Activated CD4-positive, alpha-beta T cell treated with anti-CD3 and anti-CD28 coated beads, Interleukin-2, amount 50 U/mL, for 48 hours (primary cell): Measurements from ENCODE around the gene PKN2.
"Not testable (repeated sequence)": the region's sequence is repeated elsewhere in the genome, so short reads cannot be mapped to it uniquely, and the experiment has no call there.

Source experiments
- DNase-seq, 2 experiments: peaks; one replicate each; pipeline ENCODE4 v3.0.0-alpha.2; 2020

PKN2 gene

DNA sequence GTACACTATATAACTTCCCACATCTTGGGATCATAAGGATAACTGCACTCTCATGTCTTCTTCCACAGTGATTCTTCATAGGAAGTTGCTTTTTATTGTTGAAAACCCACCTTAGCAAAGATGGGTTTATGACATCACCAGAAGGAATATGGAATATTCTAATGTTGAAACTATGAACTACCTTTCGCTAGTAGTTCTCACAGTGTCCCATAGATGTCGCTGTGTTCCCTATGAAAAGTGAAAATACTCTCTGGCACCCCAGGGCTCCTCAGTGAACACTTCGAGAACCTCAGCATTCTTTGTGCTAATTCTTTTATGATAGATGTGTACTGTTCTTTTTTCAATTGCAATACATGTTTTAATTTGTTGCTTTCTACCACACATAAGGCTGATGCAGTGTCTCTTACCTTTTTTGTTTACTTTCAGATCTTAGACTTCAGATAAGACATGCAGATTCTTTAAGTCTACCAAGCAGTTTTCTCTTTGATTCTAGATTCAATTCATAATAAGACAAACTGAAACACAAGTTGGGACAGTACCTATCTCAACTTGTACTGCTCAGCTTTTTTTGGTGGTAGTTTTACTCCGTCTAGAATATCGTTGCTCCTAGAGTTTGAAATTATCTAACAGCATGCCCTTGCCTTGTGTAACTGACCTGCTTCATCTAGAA, 116.4 kb downstream of the PKN2 start:
- peak; percentile 32 to 49 for DNase-seq

DNA sequence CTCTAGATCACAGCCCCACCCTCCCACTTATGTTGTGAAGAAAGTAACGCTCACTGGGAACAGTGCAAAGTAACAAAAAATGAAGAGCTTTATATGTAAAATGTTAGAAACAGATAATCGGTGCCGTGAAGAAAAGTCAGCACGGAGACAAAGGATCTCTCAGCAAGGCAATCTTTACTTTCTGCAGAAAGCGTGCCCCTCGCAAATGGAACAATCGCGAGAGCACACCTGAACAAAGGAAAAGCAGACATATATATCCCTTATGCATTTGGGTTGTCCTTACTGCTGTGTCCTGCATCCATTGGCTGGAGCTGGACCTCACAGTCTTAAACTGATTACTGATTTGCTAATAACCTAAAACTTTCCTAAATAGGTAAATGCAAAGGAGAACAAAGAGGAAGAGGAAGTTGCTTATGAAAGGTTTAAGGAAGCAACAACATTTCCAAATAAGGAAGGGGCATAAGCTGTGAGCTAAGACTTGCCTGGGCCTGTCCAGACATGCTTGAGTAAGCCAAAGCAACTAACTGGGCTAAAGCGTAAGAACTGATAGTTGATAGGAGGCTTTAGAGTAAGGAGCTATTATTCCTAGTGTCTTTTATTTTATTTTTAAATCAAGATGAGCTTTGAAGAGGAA, 117.6 kb downstream of the PKN2 start:
- no peak for DNase-seq

DNA sequence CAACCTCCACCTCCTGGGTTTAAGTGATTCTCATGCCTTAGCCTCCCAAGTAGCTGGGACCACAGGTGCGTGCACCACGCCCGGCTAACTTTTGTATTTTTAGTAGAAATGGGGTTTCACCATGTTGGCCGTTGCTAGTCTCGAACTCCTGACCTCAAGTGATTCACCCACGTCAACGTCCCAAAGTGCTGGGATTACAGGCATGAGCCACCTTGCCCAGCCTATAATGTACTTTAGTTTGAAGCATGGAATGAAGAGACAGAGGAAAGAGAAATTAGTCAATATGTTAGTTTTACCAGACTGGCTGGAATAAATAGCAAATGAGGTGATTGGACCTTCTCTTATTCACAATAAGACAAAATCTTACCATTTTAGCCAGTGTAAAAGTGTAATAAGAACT, 118.3 kb downstream of the PKN2 start:
- DNase-seq = no peak

DNA sequence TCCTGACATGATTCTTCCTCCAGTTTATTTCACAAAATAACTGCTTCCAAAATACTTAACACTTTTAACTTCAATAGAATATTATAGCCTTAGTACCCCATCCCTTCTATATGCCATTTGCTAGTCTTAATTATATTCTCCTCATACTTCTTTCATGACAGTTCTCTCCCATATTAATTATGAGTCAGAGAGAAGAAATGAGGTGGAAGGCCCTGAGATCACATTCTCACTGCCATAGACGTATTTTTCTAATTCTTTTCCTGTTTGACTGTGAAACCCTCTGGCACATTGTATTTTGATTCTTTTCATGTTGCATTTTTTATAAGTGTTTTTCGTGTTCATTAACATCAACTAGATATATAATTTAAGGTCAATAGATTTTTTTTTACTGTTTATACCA, 118.9 kb downstream of the PKN2 start:
- DNase-seq = no peak

DNA sequence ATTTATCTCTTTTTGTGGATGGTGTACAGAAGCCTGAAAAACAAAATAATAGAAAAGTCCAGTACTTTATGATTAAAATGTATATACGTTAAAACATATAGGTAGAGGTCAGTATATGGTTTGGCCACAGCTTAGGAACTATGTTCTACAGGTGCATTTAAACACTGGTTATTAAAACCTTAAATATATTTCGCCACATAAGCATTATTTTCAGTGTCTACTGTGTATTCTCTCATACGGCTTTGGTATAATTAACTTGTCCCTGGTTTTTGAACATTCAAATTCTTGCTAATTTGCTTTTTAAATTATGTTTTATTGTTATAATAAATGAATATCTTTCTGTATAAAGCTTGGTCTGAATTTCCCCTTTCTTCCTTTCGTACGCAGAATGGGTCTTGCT, 119.4 kb downstream of the PKN2 start:
- DNase-seq = no peak

DNA sequence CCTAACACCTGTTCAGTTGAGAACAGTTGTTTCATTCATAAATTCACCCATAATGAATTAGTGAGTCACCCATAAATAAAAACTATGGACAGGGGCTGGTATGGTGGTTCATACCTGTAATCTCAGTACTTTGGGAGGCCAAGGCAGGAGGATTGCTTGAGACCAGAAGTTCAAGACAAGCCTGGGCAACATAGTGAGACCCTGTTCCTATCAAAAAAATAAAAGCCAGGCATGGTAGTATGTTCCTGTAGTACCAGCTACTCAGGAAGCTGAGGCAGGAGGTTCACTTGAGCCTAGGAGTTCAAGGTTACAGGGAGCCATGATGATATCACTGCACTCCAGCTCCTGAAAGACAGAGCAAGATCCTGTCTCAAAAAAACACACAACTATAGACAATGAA, 128.3 kb downstream of the PKN2 start:
- DNase-seq = no peak

DNA sequence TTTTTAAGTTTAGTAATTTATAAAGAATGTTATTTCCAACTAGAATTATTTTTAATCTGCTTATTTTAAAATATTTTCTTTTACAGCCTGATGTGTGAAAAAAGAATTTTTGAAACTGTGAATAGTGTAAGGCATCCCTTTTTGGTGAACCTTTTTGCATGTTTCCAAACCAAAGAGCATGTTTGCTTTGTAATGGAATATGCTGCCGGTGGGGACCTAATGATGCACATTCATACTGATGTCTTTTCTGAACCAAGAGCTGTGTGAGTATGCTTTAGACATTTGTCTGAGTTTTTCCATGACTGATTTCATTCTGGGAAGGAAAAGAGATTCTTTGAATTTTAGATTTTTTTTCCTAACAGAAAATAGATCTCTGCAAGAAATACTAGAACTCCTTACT, 129.4 kb downstream of the PKN2 start:
- DNase-seq = no peak

DNA sequence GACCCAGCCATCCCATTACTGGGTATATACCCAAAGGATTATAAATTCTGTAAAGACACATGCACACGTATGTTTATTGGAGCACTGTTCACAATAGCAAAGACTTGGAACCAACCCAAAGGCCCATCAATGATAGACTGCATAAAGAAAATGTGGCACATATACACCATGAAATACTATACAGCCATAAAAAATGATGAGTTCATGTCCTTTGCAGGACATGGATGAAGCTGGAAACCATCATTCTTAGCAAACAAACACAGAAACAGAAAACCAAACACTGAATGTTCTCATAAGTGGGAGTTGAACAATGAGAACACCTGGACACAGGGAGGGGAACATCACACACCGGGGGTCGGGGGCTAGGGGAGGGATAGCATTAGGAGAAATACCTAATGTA, 135.6 kb downstream of the PKN2 start:
- not testable (repeated sequence) for DNase-seq

DNA sequence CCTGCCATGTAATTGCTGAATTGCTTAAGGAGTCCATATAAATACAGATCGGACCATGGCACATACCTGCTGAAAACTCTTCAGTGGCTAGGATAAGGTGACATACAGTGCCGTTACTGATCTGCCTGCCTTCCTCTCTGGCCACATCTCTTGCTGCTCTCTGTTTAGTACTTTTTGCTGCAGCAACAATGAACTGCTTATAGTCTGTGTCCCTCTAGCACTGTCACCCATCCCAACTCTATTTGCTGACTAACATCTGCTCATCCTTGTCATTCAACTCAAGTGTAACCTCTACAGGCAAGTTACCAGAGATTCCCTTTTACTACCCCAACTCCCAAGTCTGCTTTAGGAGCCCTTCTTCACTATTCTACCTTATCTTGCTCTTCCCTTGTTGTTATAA, 141.6 kb downstream of the PKN2 start:
- DNase-seq = no peak

DNA sequence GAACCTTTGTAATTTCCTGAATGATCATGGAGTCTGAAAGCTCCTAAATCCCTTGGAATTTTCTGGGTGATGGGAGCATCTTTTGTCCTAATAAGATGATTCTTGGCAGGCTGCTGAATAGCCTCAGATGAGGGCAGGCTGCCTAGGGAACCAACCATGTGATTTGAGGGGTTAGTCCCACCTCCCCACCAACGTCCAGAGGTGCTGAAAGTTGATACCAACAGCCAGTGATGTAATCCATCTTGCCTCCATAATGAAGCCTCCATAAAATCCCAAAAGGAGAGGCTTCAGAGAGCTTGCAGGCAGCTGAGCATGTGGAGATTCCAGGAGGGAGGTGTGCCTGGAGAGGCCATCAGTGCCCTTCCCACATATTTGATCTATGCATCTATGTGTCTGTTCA, 163.6 kb downstream of the PKN2 start:
- no peak for DNase-seq

DNA sequence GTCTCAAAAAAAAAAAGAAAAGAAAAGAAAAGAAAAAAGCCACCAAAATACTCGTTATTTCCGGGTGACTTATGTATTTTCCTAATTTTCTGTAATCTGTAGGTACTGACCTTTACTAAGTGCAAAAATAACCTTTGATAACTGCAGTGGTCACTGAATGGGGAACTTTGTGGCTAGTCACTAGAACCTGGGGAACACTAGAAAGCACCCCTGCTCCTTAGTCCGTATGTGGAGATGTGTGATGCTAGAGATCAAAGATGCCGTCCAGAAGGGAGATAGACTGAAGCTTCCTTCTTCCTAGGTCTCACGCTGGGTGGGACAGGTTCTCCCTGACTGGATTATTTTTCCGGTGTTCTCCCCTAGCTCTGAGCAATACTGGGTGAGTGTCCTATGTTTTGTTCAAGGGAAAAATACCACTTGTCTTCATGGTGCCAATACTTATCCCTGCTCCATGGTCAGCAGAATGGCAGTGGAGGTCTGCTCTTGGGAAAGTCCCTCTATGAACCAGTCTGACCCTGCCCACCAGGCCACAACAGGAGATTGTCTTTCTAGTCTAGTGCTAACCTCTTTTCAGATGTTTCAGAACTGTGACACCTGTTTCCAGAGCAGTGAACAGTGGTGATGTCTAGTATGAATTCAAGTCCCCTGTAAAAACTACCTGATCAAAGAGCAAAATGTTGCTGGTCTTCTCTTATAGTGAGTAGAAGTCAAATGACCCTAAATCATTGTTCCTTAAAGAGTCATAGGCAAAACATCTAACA, 167.4 kb downstream of the PKN2 start:
- DNase-seq = no peak

DNA sequence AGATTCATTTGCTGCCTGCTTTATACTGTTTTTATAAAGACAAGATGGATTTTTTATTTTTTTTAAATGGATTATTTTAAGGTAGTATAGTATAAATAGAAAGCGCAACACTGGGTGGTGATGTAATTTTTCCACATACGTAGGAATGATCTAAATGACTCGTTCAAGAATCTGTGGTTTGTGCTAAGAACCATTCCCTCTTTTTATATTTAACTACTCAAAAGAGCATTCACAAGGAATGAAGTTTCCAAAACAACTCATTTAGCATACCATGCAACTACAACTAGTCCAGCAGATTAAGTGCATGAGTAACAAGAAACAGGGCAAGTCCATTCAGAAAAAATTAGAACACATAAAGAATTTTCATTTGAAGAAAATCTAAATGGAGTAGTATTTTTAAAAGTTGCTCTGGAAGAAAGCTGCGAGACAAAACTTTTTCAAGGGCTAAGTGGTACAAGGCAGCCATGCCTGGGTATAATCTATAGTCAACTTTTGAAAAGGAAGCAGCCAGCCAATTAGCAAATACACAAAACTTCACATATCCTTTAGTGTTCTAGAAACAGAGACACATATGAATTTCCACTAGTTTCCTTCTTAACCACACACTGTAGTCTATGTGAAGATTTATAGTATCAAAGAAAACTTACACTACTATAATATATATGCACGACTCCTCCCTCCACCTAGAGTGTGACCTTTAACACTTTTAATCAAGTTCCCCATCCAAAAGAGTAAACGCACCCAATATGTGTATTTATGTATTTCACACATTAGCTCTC, 183.9 kb downstream of the PKN2 start:
- no peak for DNase-seq

DNA sequence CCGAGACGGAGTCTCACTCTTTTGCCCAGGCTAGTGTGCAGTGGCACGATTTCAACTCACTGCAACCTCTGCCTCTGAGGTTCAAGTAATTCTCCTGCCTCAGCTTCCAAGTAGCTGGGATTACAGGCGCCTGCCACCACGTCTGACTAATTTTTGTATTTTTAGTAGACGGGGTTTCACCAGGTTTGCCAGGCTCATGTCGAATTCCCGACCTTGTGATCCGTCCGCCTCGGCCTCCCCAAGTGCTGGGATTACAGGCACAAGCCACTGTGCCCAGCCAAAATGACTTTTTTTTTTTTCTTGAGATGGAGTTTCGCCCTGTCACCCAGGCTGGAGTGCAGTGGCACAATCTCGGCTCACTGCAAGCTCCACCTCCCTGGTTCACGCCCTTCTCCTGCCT, 185.6 kb downstream of the PKN2 start:
- DNase-seq = not testable (repeated sequence)

DNA sequence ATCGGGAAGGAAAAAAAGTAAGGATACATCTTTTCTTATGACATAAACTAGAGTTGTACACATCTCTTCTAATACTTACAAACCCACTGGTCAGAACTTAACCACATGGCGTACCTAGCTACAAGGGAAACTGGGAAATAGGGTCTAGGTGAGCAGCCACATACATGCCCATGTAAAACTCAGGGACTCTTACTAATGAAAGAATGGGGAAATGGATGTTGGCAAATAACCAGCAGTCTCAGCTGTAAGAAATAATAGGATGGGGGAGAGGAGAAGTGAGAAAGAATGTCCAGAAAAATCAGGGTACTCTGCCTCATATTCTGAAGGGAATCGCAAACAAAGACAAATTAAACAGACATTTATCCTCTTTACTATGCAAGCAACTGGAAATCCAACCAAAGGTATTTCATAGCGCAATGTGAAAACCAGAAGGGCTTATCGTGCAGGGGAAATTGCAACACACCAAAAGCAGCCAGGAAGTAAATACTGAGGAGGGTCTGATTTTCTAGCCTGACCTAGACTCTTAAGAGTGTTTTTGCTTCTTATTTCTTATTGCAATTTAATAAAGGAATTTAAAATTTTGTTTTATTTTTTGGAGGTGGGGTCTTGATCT, 189.8 kb downstream of the PKN2 start:
- no peak for DNase-seq

DNA sequence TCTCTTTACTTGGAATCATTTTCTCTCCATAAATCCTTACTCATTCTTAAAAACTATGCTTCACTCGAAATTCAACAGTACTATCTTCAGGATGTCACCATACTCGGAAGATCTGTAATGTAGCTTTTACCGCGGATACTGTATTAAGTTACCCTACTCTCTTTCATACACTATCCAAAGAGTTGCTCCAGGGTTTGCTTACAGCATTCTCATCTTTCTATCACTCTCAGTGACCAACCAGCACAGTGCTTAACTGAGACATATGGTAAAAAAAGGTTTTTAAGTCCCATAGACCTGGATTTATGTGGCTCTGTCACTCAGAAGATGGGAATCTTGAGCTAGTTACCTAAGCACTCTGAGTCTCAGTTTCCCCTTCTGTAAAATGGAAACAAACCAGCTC, 191.5 kb downstream of the PKN2 start:
- DNase-seq = no peak

DNA sequence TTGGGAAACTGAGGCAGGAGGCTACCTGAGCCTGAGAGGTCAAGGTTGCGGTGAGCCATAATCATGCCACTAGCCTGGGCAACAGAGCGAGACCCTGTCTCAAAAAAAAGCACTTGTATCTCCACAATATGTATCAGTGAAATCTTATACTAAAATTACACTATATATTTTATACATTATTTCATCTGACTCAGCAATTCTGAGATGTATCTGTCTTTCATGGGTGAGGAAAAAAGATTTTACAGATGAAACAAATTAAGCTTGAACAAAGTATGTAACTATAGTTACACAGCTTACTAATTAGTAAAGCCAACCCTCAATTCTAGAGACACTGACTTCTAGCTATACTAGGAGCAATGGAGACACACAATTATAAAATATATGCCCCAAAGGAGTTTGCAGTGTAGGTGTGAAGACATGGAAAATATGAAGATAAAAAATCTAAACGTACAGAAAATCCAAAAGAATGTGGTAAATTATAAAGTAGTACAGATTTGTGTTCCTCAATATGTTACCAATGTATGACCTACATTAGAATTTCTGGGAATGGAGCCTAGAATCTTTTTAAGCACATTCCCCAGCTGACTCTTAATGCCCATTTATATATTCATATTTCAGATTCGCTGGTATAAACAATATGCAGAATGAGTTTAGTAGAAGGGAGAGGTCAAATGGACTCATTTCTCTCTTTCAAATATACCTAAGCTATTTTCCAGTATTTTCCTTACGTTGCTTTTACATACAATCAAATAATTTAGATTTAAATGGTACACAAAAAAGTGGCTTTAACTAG, 192.7 kb downstream of the PKN2 start:
- no peak for DNase-seq

DNA sequence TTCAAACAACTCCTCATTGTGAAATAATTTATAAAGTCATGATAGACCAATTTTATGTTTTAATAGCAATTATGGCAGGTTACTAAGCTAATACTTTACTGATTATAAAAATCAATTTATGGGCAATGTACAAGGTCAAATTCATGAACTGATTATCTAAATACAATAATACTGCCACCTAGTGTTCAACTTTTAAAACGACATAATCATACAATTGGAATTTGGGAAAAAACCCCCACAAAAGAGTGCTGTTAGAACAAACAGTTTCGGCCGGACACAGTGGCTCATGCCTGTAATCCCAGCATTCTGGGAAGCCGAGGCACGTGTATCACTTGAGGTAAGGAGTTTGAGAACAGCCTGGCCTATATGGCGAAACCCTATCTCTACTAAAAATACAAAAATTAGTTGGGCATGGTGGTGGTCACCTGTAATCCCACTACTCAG, 193.3 kb downstream of the PKN2 start:
- DNase-seq = no peak

DNA sequence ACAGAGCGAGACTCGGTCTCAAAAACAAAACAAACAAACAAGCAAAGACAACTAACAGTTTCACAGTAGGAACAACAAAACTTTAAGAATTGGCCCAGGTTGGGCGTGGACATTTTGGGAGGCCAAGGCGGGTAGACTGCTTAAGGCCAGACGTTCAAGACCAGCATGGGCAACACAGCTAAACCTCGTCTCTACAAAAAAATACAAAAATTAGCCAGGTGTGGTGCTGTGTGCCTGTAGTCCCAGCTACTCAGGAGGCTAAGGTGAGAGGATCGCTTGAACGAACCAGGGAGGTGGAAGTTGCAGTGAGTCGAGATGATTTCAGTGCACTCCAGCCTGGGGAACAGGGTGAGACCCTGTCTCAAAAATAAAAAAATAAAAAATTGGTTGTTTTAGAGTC, 193.8 kb downstream of the PKN2 start:
- DNase-seq = no peak

DNA sequence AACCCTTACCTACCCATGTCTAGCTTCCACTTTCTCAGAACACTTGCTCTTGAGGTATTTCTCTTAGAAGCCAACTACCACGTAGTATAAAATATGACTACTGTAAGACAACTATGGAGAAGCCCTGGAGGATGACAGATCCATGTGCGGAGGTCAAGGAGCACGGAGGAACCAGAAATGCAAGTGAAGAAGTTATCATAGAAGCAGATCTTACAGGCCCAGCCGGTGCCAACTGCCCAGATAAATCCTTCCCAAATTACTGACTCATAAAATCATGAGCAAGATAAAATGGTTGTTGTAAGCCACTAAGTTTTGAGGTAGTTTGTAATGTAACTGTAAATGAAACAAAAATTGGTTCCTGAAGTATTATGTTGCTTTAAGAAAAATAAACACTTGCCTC, 194.7 kb downstream of the PKN2 start:
- DNase-seq = no peak

DNA sequence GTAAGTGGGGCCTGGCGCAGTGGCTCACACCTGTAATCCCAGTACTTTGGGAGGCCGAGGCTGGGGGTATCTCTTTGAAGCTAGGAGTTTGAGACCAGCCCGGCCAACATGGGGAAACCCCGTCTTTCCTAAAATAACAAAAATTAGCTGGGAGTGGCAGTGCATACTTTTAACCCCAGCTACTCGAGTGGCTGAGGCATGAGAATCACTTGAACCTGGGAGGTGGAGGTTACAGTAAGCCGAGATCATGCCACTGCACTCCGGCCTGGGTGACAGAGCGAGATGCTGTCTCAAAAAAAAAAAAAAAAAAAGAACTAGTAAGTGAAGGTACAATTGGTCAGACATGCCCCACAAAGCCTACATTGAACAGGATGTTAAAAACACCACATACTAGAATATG, 196.6 kb downstream of the PKN2 start:
- DNase-seq = not testable (repeated sequence)

DNA sequence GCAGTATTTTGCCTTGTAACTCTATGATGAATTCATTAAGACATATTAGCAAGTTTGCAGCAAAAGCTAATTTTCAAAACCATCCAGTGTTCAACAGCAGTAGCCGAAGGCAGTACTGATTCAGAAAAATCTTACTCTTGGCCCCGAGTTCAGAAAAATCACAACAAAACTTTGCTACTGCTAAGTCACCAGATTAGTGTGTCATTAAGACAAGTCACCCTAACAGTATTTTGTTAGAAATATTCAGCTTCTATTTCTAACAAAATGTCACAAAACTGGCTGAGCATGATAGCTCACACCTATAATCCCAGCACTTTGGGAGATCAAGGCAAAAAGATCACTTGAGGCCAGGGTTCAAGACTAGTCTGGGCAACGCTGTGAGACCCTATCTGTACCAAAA, 199.1 kb downstream of the PKN2 start:
- DNase-seq = no peak
